GM21619 (cell line): Measurements from ENCODE around the gene KIF24.
"Not testable (repeated sequence)": the region's sequence is repeated elsewhere in the genome, so short reads cannot be mapped to it uniquely, and the experiment has no call there.

ENCODE experiments used
- ATAC-seq: cut with Tn5 transposase; IDR thresholded peaks from one replicate; pipeline ENCODE4 v1.9.1; 2021; ENCODE audit not compliant: unreplicated experiment

The KIF24 gene

GRCh38 chr9:34328500-34328986, 525 bp downstream of the KIF24 start:
- no peak for ATAC-seq

DNA sequence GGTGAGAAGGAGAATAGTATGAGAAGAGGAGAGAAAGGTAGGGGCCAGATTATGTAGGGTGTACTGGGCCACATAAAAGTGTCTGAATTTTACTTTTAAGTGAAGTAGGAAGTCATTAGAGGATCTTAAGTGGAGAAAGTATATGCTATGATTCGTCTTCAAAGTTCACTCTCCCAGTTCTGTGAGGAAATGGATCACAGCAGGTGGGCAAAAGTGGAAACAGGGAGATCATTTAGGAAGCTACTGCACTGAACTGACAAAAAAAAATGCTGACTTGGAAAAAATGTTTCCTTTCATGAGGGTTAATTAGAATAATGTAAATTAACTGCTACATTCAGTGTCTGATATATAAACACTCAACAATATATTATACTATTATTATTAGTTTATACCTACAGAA, 2.4 kb downstream of the KIF24 start:
- ATAC-seq: no peak

- no peak for ATAC-seq
Measured at GRCh38 chr9:34322899-34323591, 6.0 kb downstream of the KIF24 start.

- no peak for ATAC-seq
Measured at GRCh38 chr9:34321451-34321850, 7.6 kb downstream of the KIF24 start.

- no peak for ATAC-seq
Measured at GRCh38 chr9:34318163-34318790, 10.8 kb downstream of the KIF24 start.

GRCh38 chr9:34317436-34317835, 11.6 kb downstream of the KIF24 start:
- ATAC-seq: no peak

GRCh38 chr9:34311499-34312185, 17.4 kb downstream of the KIF24 start:
- ATAC-seq: no peak

DNA sequence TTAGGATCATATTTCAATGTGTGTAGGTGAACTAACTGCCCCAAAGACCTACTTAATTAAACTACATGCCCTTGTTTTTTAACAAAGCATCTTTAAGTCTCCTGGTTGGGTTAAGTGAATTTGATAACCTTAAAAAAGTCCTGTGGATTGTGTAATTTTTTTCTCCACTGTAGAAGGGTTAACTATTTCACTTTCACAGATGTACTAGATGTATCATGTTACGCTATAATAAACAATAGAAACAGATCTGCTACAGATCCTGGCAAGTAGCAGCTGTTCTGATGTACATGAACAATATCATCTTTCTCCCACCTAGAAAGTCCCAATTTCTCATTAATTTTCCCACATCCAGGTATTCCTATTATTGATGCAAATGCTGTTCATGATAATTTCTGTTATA, 18.9 kb downstream of the KIF24 start:
- no peak for ATAC-seq

DNA sequence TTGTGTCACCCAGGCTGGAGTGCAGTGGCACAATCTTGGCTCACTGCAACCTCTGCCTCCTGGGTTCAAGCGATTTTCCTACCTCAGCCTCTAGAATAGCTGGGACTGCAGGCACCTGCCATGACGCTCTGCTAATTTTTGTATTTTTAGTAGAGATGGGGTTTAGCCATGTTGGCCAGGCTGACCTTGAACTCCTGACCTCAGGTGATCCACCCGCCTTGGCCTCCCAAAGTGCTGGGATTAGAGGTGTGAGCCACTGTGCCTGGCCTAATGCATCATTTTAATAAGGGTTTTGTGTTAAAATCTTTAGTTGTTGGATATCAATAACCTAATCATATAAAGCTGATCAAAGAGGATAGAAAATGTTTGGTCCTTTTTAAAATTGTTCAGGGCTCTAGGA, 20.8 kb downstream of the KIF24 start:
- not testable (repeated sequence) for ATAC-seq

GRCh38 chr9:34301064-34301463, 28.0 kb downstream of the KIF24 start:
- not testable (repeated sequence) for ATAC-seq

DNA sequence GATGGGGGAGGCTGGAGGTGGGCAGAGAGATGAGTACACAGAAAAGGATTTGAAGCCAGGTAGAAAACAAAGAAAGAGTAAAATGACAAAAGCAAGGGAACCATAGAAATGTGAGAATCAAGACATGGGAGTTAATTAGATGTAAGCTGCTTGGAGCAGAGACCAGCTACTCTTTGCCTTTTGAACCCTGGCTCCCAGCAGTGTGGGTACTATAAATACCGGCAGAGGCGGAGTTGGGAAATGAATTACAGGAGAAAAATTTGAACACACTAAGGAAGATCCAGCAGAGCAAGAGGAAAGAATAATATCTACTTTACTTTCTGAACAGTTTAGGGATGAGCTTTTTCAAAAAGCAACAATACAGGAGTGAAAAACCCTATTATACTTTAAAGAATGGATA, 36.5 kb downstream of the KIF24 start:
- no peak for ATAC-seq

- ATAC-seq: no peak
Measured at GRCh38 chr9:34291423-34291822, 37.6 kb downstream of the KIF24 start.

- no peak for ATAC-seq
Measured at GRCh38 chr9:34291023-34291422, 38.0 kb downstream of the KIF24 start.

DNA sequence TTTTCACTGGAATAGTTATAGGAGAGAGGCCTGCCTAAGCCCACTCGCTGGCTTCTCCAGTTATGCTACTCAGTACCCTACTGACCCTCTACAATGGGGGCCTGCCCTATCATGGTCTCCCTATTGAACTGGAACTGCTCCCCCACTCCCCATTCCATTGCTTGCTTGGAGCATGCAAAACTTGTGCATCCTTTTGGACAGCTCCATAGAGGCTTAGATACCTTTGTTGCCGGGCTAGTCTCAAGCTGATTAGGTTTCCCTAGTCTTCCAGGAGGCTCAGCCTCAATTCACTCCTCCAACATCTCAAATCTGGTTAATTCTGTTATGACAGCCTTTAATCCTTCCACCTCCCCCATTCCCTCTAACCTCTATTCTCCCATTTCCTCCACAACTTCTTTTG, 39.9 kb downstream of the KIF24 start:
- no peak for ATAC-seq

- ATAC-seq: no peak
Measured at GRCh38 chr9:34282096-34282495, 47.0 kb downstream of the KIF24 start.

DNA sequence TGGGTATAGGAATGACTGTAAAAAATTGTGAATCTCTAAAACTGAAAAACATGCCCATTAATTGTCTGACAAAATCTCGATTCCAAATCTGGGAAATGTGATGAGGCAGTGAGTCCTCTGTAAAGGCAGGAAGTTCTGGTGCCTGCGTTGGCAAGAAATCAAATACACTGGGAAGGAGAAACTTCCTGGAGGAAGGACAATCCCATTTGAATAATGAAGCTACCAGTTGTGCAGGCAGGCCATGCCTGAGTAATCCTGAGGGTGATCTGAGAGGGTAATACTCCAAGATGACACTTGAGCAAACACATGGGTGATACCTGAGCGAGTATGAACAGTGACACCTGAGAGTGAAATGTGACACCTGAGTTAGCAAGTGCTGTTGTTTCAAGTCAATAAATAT, 49.7 kb downstream of the KIF24 start:
- ATAC-seq: no peak
